ENCODE results near the gene ARMH4. TPM values are rescaled to one million over a fixed set of nuclear protein-coding genes. Genes with fewer than 3 reads are reported as not detected.

The ARMH4 gene
- polyA plus RNA-seq, 1 experiment = 1.6 TPM

DNA sequence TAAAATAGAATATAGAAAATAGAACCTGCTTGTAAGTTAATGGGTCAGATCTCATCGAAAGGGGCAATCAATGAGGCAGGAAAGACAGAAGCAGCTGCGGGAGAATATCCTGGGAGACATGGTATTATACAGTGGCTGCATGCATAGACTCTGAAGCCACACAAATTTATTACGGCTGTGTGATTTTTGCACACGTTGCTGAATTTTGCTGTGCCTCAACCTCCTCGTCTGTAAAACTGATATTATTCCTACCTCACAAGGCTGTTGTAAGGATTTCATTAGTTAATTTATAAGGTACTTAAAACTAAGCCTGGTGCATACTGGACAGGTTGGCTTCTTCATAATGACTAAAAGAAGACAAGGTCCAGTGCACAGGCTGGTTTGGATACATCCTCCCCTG is 52.3 kb downstream of the ARMH4 start:
- TF ChIP-seq, protein P1, sequence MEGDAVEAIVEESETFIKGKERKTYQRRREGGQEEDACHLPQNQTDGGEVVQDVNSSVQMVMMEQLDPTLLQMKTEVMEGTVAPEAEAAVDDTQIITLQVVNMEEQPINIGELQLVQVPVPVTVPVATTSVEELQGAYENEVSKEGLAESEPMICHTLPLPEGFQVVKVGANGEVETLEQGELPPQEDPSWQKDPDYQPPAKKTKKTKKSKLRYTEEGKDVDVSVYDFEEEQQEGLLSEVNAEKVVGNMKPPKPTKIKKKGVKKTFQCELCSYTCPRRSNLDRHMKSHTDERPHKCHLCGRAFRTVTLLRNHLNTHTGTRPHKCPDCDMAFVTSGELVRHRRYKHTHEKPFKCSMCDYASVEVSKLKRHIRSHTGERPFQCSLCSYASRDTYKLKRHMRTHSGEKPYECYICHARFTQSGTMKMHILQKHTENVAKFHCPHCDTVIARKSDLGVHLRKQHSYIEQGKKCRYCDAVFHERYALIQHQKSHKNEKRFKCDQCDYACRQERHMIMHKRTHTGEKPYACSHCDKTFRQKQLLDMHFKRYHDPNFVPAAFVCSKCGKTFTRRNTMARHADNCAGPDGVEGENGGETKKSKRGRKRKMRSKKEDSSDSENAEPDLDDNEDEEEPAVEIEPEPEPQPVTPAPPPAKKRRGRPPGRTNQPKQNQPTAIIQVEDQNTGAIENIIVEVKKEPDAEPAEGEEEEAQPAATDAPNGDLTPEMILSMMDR (IDR thresholded peaks at IDR 0.05; ENCODE audit: insufficient read depth, low read depth, low read length) = no peak
- no peak for DNase-seq (ENCODE audit: low read depth)
- Histone ChIP-seq H3K36me3 (ENCODE audit: control insufficient read depth, insufficient read depth, low read length) (no peaks in the 10 kb centered on the region), H3K4me3 (ENCODE audit: low read depth, low read length) (no peak overlapping the region), H3K27me3 (ENCODE audit: control insufficient read depth, insufficient read depth, low read length) (no peaks in the 10 kb centered on the region; the same call in none of the 2 replicates)
- CTCF ChIA-PET = no interaction called here
- POLR2A ChIA-PET = interaction anchor here (0.7 kb wide), 1 partner anchor 47 kb away, joined by 4 read pairs; no protein-coding TSS in a partner anchor

DNA sequence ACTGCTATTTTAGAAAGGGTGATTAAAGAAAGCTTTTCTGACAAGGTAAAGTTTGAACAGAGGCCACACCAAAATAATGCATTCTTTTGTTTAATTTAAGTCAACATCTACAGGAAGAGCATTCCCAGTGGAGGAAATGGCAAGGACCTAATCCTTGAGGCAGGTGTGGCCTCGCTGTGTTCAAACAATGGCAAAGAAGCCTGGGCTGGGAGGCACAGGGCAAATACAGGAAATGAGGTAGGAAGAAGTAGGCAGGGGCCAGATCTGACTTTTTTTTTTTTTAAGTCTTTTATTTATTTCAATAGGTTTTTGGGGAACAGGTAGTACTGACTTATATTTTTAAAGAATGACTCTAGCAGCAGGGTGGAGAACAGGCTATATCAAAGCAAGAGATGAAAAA is 53.5 kb downstream of the ARMH4 start:
- Histone ChIP-seq H3K27me3 (ENCODE audit: control insufficient read depth, insufficient read depth, low read length) (no peaks in the 10 kb centered on the region; the same call in 1 of the 2 replicates), H3K4me3 (ENCODE audit: low read depth, low read length) (no peak overlapping the region), H3K36me3 (ENCODE audit: control insufficient read depth, insufficient read depth, low read length) (no peaks in the 10 kb centered on the region)
- TF ChIP-seq, protein P1 (IDR thresholded peaks at IDR 0.05; ENCODE audit: insufficient read depth, low read depth, low read length) = no peak
- CTCF ChIA-PET = no interaction called here
- no peak for DNase-seq (ENCODE audit: low read depth)
- POLR2A ChIA-PET = no interaction called here

DNA sequence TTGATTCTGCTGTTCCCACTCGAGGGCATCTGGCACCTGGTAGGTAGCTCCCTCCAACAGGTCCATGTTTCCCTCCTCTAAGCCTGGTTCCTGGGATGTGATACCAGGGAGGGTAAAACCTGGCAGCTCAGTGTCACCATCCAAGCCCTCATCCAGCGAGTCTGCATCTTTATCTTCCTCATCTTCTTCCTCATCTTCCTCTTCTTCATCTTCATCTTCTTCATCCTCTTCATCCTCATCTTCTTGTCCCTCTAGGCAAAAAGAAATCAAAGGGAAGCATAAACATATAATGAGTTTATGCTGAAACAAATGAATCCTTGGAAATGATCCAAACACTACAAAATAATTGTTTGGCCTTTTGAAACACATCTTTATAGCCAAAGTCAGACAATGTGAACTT is 55.3 kb downstream of the ARMH4 start:
- TF ChIP-seq, protein P1 (IDR thresholded peaks at IDR 0.05; ENCODE audit: insufficient read depth, low read depth, low read length) = no peak
- CTCF ChIA-PET = no interaction called here
- Histone ChIP-seq H3K4me3 (ENCODE audit: low read depth, low read length) (no peak overlapping the region), H3K36me3 (ENCODE audit: control insufficient read depth, insufficient read depth, low read length) (no peaks in the 10 kb centered on the region), H3K27me3 (ENCODE audit: control insufficient read depth, insufficient read depth, low read length) (no peaks in the 10 kb centered on the region; the same call in 1 of the 2 replicates)
- POLR2A ChIA-PET = no interaction called here
- no peak for DNase-seq (ENCODE audit: low read depth)

DNA sequence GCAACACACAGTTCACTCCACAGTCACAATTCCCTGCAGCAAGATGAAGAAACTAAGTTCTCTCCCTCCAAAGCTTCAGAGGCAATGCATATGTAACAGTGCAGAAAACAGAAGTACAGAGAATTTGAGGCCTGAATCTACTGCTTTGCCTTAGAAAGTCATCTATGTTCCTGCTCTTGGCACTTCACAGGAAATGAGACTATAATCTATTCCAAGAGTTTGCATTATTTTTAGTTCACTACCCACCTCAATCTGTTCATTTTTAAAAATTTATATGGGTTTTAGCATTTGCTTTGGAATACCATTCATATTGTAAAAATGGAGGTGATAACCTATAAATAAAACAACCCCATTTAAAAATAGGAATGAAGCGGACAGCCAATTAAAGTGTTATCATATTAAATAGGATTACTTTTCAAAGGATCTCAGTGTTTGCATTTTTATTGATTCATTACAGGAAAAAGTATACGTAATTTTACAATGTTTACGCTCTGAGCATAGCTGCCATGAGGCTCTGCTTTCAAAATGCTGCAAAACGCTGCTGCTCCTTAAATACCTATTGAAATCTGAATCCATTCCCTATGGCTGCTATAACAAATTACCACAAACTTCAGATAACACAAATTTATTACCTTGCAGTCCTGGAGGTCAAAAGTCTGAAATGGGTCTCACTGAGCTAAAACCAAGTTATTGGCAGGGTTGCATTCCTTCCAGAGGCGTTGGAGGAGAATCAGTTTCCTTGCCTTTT is 60.0 kb downstream of the ARMH4 start:
- no peak for DNase-seq (ENCODE audit: low read depth)
- H3K4me3 ChIP-seq (ENCODE audit: low read depth, low read length) = no peak overlapping the region
- H3K36me3 ChIP-seq (ENCODE audit: control insufficient read depth, insufficient read depth, low read length) = no peaks in the 10 kb centered on the region
- H3K27me3 ChIP-seq (ENCODE audit: control insufficient read depth, insufficient read depth, low read length) = peaks cover 2% of the 10 kb centered on the region; the same call in 1 of the 2 replicates
- TF ChIP-seq, protein P1 (IDR thresholded peaks at IDR 0.05; ENCODE audit: insufficient read depth, low read depth, low read length) = no peak
- ChIA-PET CTCF (interaction anchor here (1.2 kb wide), 1 partner anchor 19 kb away, joined by 4 read pairs; no protein-coding TSS in a partner anchor), POLR2A (no interaction called here)

DNA sequence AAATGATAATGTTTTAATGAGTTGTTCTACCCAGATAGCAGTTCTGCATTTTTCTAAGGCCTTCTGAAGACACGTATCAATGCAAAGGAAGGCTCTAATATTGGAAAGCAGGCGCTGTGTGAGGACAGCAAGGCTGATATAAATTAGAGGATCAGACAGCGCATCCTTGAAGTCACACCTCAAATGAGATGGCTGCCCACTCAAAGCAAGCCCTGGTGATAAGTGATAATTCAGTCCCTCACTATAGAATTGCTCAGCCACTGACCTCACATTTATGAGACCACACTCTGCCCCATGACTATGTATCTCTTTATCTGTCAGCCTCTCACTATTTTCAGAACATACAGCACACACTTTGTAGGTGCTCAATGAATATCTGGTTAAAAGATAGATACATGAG is 62.4 kb downstream of the ARMH4 start:
- POLR2A ChIA-PET = no interaction called here

More for the DNA sequence above, 62.4 kb downstream of the ARMH4 start:
- Histone ChIP-seq H3K4me3 (ENCODE audit: low read depth, low read length) (no peak overlapping the region), H3K27me3 (ENCODE audit: control insufficient read depth, insufficient read depth, low read length) (peaks cover 2% of the 10 kb centered on the region; the same call in 1 of the 2 replicates), H3K36me3 (ENCODE audit: control insufficient read depth, insufficient read depth, low read length) (no peaks in the 10 kb centered on the region)
- TF ChIP-seq, protein P1 (IDR thresholded peaks at IDR 0.05; ENCODE audit: insufficient read depth, low read depth, low read length) = no peak
- no peak for DNase-seq (ENCODE audit: low read depth)
- CTCF ChIA-PET = interaction anchor here (0.8 to 1.2 kb wide), 2 partner anchors 16 to 20 kb away, joined by 3 to 6 read pairs; no protein-coding TSS in a partner anchor

Measured in BJ (cell line).